H1 (cell line): ENCODE results near the gene SEMA3E. TPM values are rescaled to one million over a fixed set of nuclear protein-coding genes. Genes with fewer than 3 reads are reported as not detected.

Source experiments
- CTCF ChIA-PET: fragments of 300-600 bp; sonication (Branson Sonifier 250); formaldehyde crosslinking; loops from one replicate; lab custom pipeline; 2021; ENCODE audit not compliant: partially characterized antibody; lab: Charles Lee
- POLR2A ChIA-PET: fragments of 300-600 bp; sonication (Branson Sonifier 250); formaldehyde crosslinking; loops from one replicate; lab custom pipeline; 2021; ENCODE audit warnings: inconsistent platforms; ENCODE audit not compliant: partially characterized antibody; lab: Charles Lee
- DNase-seq, 2 experiments: peaks; one replicate each; pipeline versions ENCODE4 v3.0.0 to v3.0.0-alpha.2; 2010 to 2022; ENCODE audit warnings: low spot score in 2 of 2, low read depth in 1 of 2, mixed read lengths in 1 of 2
- FAIRE-seq: peaks from 2 replicates; lab custom pipeline; 2011; peaks lifted over from hg19 to GRCh38; lab: Jason Lieb, UNC
- H2AFZ ChIP-seq: 2 replicates; pipeline ENCODE4 v1.8.1; 2012; ENCODE audit warnings: low read length, inconsistent platforms
- H2AK5ac ChIP-seq: 2 replicates; pipeline ENCODE4 v1.6.1; 2013; ENCODE audit warnings: low read depth, low read length
- H2BK120ac ChIP-seq: replicated peaks from 2 replicates; pipeline ENCODE3; 2013; ENCODE audit warnings: low read depth, low read length, inconsistent platforms
- H2BK12ac ChIP-seq: 2 replicates; pipeline ENCODE4 v1.6.1; 2013; ENCODE audit warnings: low read depth, low read length
- H2BK15ac ChIP-seq: 2 replicates; pipeline ENCODE4 v1.6.1; 2013; ENCODE audit warnings: low read length
- H2BK20ac ChIP-seq: 2 replicates; pipeline ENCODE4 v1.6.1; 2013; ENCODE audit warnings: low read length
- H2BK5ac ChIP-seq: 2 replicates; pipeline ENCODE4 v1.6.1; 2013; ENCODE audit warnings: low read depth, low read length
- H3K14ac ChIP-seq: 2 replicates; pipeline ENCODE4 v1.6.1; 2013; ENCODE audit warnings: inconsistent platforms; ENCODE audit not compliant: insufficient read length
- H3K18ac ChIP-seq: 2 replicates; pipeline ENCODE4 v1.6.1; 2013; ENCODE audit warnings: low read length; ENCODE audit errors: extremely low read depth
- H3K23ac ChIP-seq: 2 replicates; pipeline ENCODE4 v1.6.1; 2013; ENCODE audit warnings: inconsistent platforms; ENCODE audit not compliant: insufficient read length
- H3K23me2 ChIP-seq: 2 replicates; pipeline ENCODE4 v1.6.1; 2013; ENCODE audit warnings: low read depth, low read length
- H3K27ac ChIP-seq: 2 replicates; pipeline ENCODE4 v1.6.1; 2011; ENCODE audit warnings: low read depth, low read length, inconsistent platforms
- H3K27me3 ChIP-seq, 4 experiments: replicated peaks in 1 of 4; 1 replicate in 1 of 4; 2 replicates in 3 of 4; pipeline versions ENCODE4 v1.6.1 to v1.8.1; 2011 to 2013; ENCODE audit warnings: low read length in 3 of 4, mild to moderate bottlenecking in 3 of 4, inconsistent platforms in 2 of 4, mixed read lengths in 2 of 4, moderate library complexity in 1 of 4; ENCODE audit not compliant: control insufficient read depth in 3 of 4, insufficient read depth in 3 of 4; ENCODE audit errors: extremely low read depth in 1 of 4
- H3K36me3 ChIP-seq, 4 experiments: 2 replicates each; pipeline versions ENCODE4 v1.6.1 to v1.8.1; 2011 to 2013; ENCODE audit warnings: mild to moderate bottlenecking in 4 of 4, low read length in 3 of 4, moderate library complexity in 2 of 4, control low read depth in 1 of 4, inconsistent platforms in 1 of 4; ENCODE audit not compliant: insufficient read depth in 4 of 4, control insufficient read depth in 2 of 4
- H3K4ac ChIP-seq: replicated peaks from 2 replicates; pipeline ENCODE3; 2013; ENCODE audit warnings: low read length, low read depth, mixed read lengths, inconsistent platforms; ENCODE audit not compliant: insufficient read length
- H3K4me1 ChIP-seq, 4 experiments: replicated peaks in 1 of 4; 1 replicate in 1 of 4; 2 replicates in 3 of 4; pipeline versions ENCODE4 v1.6.1 to v1.8.1; 2011 to 2013; ENCODE audit warnings: low read length in 3 of 4, inconsistent platforms in 2 of 4, mixed read lengths in 1 of 4; ENCODE audit not compliant: insufficient read depth in 4 of 4, control insufficient read depth in 3 of 4
- H3K4me2 ChIP-seq, 2 experiments: 2 replicates each; pipeline versions ENCODE4 v1.6.1 to v1.8.1; 2011 to 2013; ENCODE audit warnings: low read depth in 2 of 2, low read length in 2 of 2, control low read depth in 1 of 2, inconsistent platforms in 1 of 2, mild to moderate bottlenecking in 1 of 2; ENCODE audit not compliant: insufficient read depth in 1 of 2
- H3K4me3 ChIP-seq, 4 experiments: fragments of 200-600, 300-600 bp in 1 of 4; sonication (generic), shearing (Covaris generic), sonication (Bioruptor Twin) in 1 of 4; 2 replicates each; pipeline versions ENCODE4 v1.5.1 to v1.8.1; 2011 to 2016; ENCODE audit warnings: low read length in 4 of 4, low read depth in 3 of 4, control low read depth in 2 of 4, inconsistent platforms in 2 of 4, mild to moderate bottlenecking in 2 of 4, mixed read lengths in 1 of 4, moderate library complexity in 1 of 4; ENCODE audit not compliant: insufficient read depth in 2 of 4; ENCODE audit errors: extremely low read depth in 1 of 4
- H3K56ac ChIP-seq: replicated peaks from 2 replicates; pipeline ENCODE3; 2013; ENCODE audit warnings: low read depth, mild to moderate bottlenecking, mixed read lengths, low read length, inconsistent platforms; ENCODE audit not compliant: insufficient read length
- H3K79me1 ChIP-seq: 2 replicates; pipeline ENCODE4 v1.6.1; 2013; ENCODE audit warnings: low read depth, low read length, control low read depth
- H3K79me2 ChIP-seq, 2 experiments: 2 replicates each; pipeline versions ENCODE4 v1.6.1 to v1.8.1; 2012 to 2013; ENCODE audit warnings: low read length in 2 of 2, mild to moderate bottlenecking in 2 of 2, inconsistent platforms in 1 of 2; ENCODE audit not compliant: insufficient read depth in 2 of 2, control insufficient read depth in 1 of 2
- H3K9ac ChIP-seq, 4 experiments: replicated peaks in 1 of 4; 1 replicate in 1 of 4; 2 replicates in 3 of 4; pipeline versions ENCODE4 v1.6.1 to v1.8.1; 2011 to 2013; ENCODE audit warnings: low read depth in 3 of 4, low read length in 3 of 4, control low read depth in 2 of 4, mild to moderate bottlenecking in 2 of 4, moderate library complexity in 2 of 4, inconsistent platforms in 1 of 4; ENCODE audit errors: extremely low read depth in 1 of 4
- H3K9me3 ChIP-seq, 2 experiments: 2 replicates each; pipeline versions ENCODE4 v1.6.1 to v1.8.1; 2012 to 2013; ENCODE audit warnings: mild to moderate bottlenecking in 2 of 2, moderate library complexity in 2 of 2, control low read depth in 1 of 2, inconsistent platforms in 1 of 2, low read depth in 1 of 2, low read length in 1 of 2, mixed read lengths in 1 of 2; ENCODE audit not compliant: insufficient read depth in 2 of 2
- H4K20me1 ChIP-seq, 2 experiments: replicated peaks in 1 of 2; 2 replicates each; pipeline versions ENCODE3 to v1.8.1; 2011 to 2013; ENCODE audit warnings: inconsistent platforms in 2 of 2, low read length in 2 of 2, mild to moderate bottlenecking in 1 of 2; ENCODE audit not compliant: insufficient read depth in 2 of 2, control insufficient read depth in 1 of 2
- H4K5ac ChIP-seq: 2 replicates; pipeline ENCODE4 v1.6.1; 2013; ENCODE audit warnings: low read length, low read depth, mixed read lengths, inconsistent platforms; ENCODE audit not compliant: insufficient read length
- H4K8ac ChIP-seq: 2 replicates; pipeline ENCODE4 v1.8.0; 2013; ENCODE audit warnings: mild to moderate bottlenecking, moderate library complexity, low read length, inconsistent platforms; ENCODE audit not compliant: insufficient read depth; ENCODE audit errors: extremely low read depth
- H4K91ac ChIP-seq: replicated peaks from 2 replicates; pipeline ENCODE3; 2013; ENCODE audit warnings: low read length, mixed read lengths, inconsistent platforms; ENCODE audit not compliant: insufficient read length
- RBBP5 ChIP-seq: IDR thresholded peaks from 2 replicates; pipeline ENCODE4 v1.7.1; 2012; ENCODE audit warnings: low read depth, mild to moderate bottlenecking, inconsistent platforms, low read length, moderate library complexity, borderline replicate concordance
- whole genome bisulfite sequencing, 2 experiments: shearing (Covaris generic) in 1 of 2; methylation state at CpG; one replicate each; pipeline versions ENCODE4 v1.1.6 to v1.1.7; 2013 to 2015; ENCODE audit warnings: low lambda C conversion rate in 2 of 2, mixed read lengths in 2 of 2, inconsistent platforms in 1 of 2, low coverage in 1 of 2, missing lambda C conversion rate in 1 of 2; ENCODE audit not compliant: insufficient replicate concordance in 2 of 2, insufficient coverage in 1 of 2, insufficient read length in 1 of 2; ENCODE audit errors: extremely low coverage in 1 of 2, missing lambda C conversion rate in 1 of 2; 5-methylcytosine and 5-hydroxymethylcytosine counted together
- polyA plus RNA-seq, 7 experiments: library from polyadenylated mRNA; depleted of rRNA in 3 of 7; stranded (reverse) in 5 of 7; unstranded in 2 of 7; fragments of >200 nt in 5 of 7; fragments of 200-250 nt in 2 of 7; gene quantifications; 1 replicate in 5 of 7; 2 replicates in 1 of 7; 4 replicates in 1 of 7; pipeline versions ENCODE4 v1.2.1 to v1.2.3, GENCODE V29; 2011 to 2013; ENCODE audit warnings: missing spikeins in 2 of 7, mixed read lengths in 2 of 7
- total RNA-seq: library from RNA; stranded (reverse); fragmentation: NEBNext Ultra II Directional; extraction: Animal tissue kit (Norgen Biotek cat#: 25700); gene quantifications from 2 replicates; pipeline ENCODE4 v1.2.1, GENCODE V29; 2021

SEMA3E gene
- total and polyA plus RNA-seq, 2 of the 8 experiments (the other 6 are each of a cell fraction or from before 2014, with no cell fraction given), result 0.93 to 0.94 TPM

- Histone ChIP-seq H2AFZ (no peak overlapping the region), H3K4me2 (no peak overlapping the region), H3K14ac (no peak overlapping the region), H4K20me1 (no peaks in the 10 kb centered on the region), H3K56ac (no peak overlapping the region), H2BK5ac (no peak overlapping the region), H3K27me3 (no peaks in the 10 kb centered on the region; a peak in 1 of 7 replicates), H2AK5ac (no peak overlapping the region), H3K4ac (no peak overlapping the region), H3K79me2 (no peaks in the 10 kb centered on the region), H4K8ac (no peak overlapping the region), H3K79me1 (no peaks in the 10 kb centered on the region), H3K23ac (no peak overlapping the region), H3K4me3 (no peak overlapping the region), H3K9me3 (no peaks in the 10 kb centered on the region), H4K91ac (no peak overlapping the region), H3K9ac (no peak overlapping the region), H3K23me2 (no peaks in the 10 kb centered on the region; the same call in 1 of the 2 replicates), H3K4me1 (no peaks in the 10 kb centered on the region), H2BK15ac (no peak overlapping the region), H2BK20ac (no peak overlapping the region), H4K5ac (no peak overlapping the region), H2BK12ac (no peak overlapping the region), H3K27ac (no peak overlapping the region), H2BK120ac (no peak overlapping the region), H3K18ac (no peak overlapping the region)
- POLR2A ChIA-PET, result interaction anchor here (1.0 kb wide), 1 partner anchor 19 kb away, joined by 5 read pairs; no protein-coding TSS in a partner anchor
- 83% methylated on average over 2 of the region's 2 CpGs; no CpG with 5 or more reads in 1 of the 2 experiments for WGBS, 2 experiments
- FAIRE-seq (no peak), DNase-seq (no peak)
- CTCF ChIA-PET, result interaction anchor here (0.7 to 1.1 kb wide), 3 partner anchors 9 to 28 kb away, joined by 3 to 5 read pairs (median 3); no protein-coding TSS in a partner anchor
- TF ChIP-seq RBBP5, result no peak
- TF ChIP-seq, all 59 proteins: peak for 0
- H3K36me3 ChIP-seq, result no peaks in the 10 kb centered on the region
Observed at GRCh38 chr7:83504330-83504729, 144.6 kb downstream of the SEMA3E start.
